ENCODE results near the gene STKLD1.
A peak's percentile ranks its signal among the peaks of the same experiment; 100 is the strongest.
"Not testable (repeated sequence)": the region's sequence is repeated elsewhere in the genome, so short reads cannot be mapped to it uniquely, and the experiment has no call there.

Gene STKLD1

GRCh38 chr9:133449760-133450159, 73.6 kb downstream of the STKLD1 start:
- DNase-seq = peak in 1 of 2 experiments; percentile 24

- DNase-seq = not testable (repeated sequence)
These were observed 75.7 kb downstream of the STKLD1 start for GRCh38 chr9:133451865-133452264.

DNA sequence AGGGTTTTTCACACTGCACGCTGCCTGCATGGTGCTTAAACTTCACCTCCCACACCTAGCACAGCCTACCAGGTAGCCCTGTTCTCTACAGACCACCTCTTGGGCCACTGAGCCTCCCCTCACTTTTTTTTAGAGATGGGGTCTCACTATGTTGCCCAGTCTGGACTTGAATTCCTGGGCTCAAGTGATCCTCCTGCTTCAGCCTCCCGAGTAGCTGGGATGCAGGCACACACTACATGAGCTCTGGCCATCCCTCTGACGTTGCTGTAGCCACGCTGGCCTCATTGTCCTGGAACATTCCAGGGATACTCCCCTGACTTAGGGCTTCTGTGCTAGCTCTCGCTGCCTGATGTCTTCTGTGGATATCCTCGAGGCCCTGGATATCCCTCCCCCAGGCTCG, 76.4 kb downstream of the STKLD1 start:
- no peak for DNase-seq

DNA sequence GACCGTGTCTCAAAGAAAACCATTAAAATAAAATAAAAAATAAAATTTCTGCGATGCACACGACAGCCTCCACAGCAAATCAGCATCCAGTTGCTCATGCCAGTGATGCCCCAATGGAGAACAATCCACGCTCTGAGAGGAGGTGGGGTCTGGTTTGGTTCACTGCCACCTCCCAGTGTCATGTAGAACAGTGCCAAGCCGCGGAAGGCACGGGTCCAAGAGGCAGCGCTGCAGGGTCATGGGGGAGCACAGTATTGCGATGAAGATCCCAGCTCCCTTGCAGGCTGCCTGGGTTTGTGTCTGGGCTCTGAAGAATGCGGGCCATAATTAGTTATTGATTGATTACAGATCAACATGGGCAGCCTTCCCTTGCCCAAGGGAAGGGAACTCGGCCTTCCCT, 77.5 kb downstream of the STKLD1 start:
- no peak for DNase-seq

DNA sequence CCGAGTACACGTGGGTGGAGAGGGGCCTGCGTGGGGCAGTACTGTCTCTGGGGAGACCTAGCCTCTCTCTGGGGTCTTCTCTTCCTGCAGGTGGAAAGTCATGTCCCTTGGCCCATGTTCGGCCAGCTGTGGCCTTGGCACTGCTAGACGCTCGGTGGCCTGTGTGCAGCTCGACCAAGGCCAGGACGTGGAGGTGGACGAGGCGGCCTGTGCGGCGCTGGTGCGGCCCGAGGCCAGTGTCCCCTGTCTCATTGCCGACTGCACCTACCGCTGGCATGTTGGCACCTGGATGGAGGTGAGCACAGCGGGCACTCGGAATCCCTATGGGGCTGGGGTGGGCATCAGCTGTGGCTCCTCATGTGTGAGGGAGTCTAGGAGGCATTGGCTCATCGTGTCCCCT, 78.2 kb downstream of the STKLD1 start:
- DNase-seq = no peak

DNA sequence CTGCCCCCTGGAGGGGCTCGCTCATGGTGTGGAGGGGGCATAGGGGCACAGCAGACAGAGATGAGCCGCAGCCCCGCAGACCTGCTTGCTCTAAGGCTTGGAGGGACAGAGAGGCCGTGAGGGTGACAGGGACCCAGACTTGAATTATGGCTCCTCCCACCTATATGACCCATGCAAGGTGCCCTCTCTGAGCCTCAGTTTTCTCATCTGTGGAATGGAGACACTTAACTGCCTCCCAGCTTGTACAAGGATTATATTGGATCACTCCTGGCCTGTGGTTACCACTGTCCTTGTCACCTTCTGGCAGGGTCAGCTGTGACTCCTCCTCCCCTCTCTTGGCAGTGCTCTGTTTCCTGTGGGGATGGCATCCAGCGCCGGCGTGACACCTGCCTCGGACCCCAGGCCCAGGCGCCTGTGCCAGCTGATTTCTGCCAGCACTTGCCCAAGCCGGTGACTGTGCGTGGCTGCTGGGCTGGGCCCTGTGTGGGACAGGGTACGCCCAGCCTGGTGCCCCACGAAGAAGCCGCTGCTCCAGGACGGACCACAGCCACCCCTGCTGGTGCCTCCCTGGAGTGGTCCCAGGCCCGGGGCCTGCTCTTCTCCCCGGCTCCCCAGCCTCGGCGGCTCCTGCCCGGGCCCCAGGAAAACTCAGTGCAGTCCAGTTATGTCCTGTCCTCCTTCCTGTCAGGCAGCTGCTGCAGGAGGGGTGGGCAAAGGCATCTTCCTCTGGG, 78.9 kb downstream of the STKLD1 start:
- DNase-seq = no peak
